ENCODE results near the gene CRACR2A. TPM values are rescaled to one million over a fixed set of nuclear protein-coding genes. Genes with fewer than 3 reads are reported as not detected.

CRACR2A gene
- total and polyA plus RNA-seq, 9 of the 15 experiments (the other 6 are each of a cell fraction or from before 2014, with no cell fraction given): 2.1 to 15.1 (median 10.4) TPM

DNA sequence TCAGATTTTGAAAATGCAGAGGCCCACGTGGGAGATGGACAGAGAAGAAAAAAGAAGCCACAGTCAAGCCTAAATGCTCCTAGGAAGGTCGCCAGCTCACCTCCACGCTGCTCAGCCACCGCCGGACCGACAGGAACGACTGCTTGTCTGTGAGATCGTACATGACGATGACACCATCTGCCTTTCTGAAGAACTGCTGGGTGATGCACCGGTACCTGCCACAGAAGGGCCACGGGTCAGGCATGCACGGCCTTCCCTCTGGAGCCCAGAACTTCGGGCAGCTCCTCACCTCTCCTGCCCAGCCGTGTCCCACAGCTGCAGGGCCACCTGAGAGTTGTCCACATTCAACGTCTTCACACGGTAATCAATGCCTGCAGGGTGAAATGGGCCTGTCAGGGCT, 125.6 kb downstream of the CRACR2A start:
- H2AFZ ChIP-seq (ENCODE audit: low read depth, low read length): no peak overlapping the region
- WGBS (ENCODE audit: insufficient coverage, low coverage, missing lambda C conversion rate): 97% methylated on average over 6 of the region's 16 CpGs
- no peak for DNase-seq (ENCODE audit: extremely low read depth in 1 of 4, low spot score in 3 of 4)
- no peak for FAIRE-seq
- no peaks in the 10 kb centered on the region for H3K79me2 ChIP-seq (ENCODE audit: control insufficient read depth, insufficient read depth, low read length)
- H3K4me3 ChIP-seq: no peak overlapping the region
- H3K36me3 ChIP-seq (ENCODE audit: control insufficient read depth, insufficient read depth, low read length): peaks cover 9% of the 10 kb centered on the region; the same call in 1 of the 3 replicates
- no peaks in the 10 kb centered on the region for H3K4me1 ChIP-seq (replicated peaks in 1 of 2; ENCODE audit: control insufficient read depth in 2 of 2, insufficient read depth in 2 of 2, low read length in 2 of 2)
- intact Hi-C loops (cut with micrococcal nuclease) (no loop called here), in situ Hi-C loops (cut with MboI) (no loop called here)
- H3K9me1 ChIP-seq (ENCODE audit: control insufficient read depth, insufficient read depth, low read length): no peaks in the 10 kb centered on the region
- BruUV-seq (replicated peaks): no TSS peak
- no peak for ATAC-seq
- ChIA-PET CTCF (ENCODE audit: low intra/inter-chr PET ratio) (no interaction called here), POLR2A (no interaction called here)
- H3K27me3 ChIP-seq (ENCODE audit: control insufficient read depth in 2 of 2, insufficient read depth in 2 of 2, low read length in 2 of 2): no peaks in the 10 kb centered on the region
- no peaks in the 10 kb centered on the region for H3K9me3 ChIP-seq (replicated peaks; ENCODE audit: control insufficient read depth, insufficient read depth, low read depth, low read length)
- H3K4me2 ChIP-seq (ENCODE audit: insufficient read depth, low read length): no peak overlapping the region
- no peak overlapping the region for H3K27ac ChIP-seq (ENCODE audit: extremely low read depth, low read depth, low read length)
- H4K20me1 ChIP-seq (replicated peaks; ENCODE audit: control insufficient read depth, insufficient read depth, low read length): no peaks in the 10 kb centered on the region
- H3K9ac ChIP-seq (ENCODE audit: insufficient read depth in 1 of 2, low read depth in 2 of 2, low read length in 2 of 2): no peak overlapping the region
- TF ChIP-seq NFXL1 (CRISPR knock-in tag; IDR thresholded peaks at IDR 0.05) (no peak), XRCC4 (IDR thresholded peaks at IDR 0.05; ENCODE audit: extremely low read depth, insufficient read depth, insufficient read length) (no peak), TSC22D4 (tag; IDR thresholded peaks at IDR 0.05) (no peak), NFRKB (IDR thresholded peaks at IDR 0.05; ENCODE audit: low read depth) (no peak), ZNF696 (CRISPR knock-in tag; conservative IDR thresholded peaks at IDR 0.05) (no peak), NR1H2 (CRISPR knock-in tag; IDR thresholded peaks at IDR 0.05) (no peak), ZNF41 (CRISPR knock-in tag; conservative IDR thresholded peaks at IDR 0.05) (no peak), OTX1 (CRISPR knock-in tag; IDR thresholded peaks at IDR 0.05) (no peak), YY1 (IDR thresholded peaks at IDR 0.05; ENCODE audit: borderline replicate concordance in 1 of 3, control insufficient read depth in 1 of 3, extremely low read depth in 1 of 3, insufficient read depth in 3 of 3, insufficient read length in 1 of 3, insufficient replicate concordance in 2 of 3, low read depth in 1 of 3, low read length in 2 of 3) (no peak), ETV6 (IDR thresholded peaks at IDR 0.05; ENCODE audit: borderline replicate concordance in 1 of 2, low read depth in 2 of 2, low read length in 1 of 2) (no peak), ETV6 (CRISPR knock-in tag; IDR thresholded peaks at IDR 0.05; ENCODE audit: borderline replicate concordance) (no peak), SREBF2 (CRISPR knock-in tag; IDR thresholded peaks at IDR 0.05) (no peak)
- TF ChIP-seq, protein P1, sequence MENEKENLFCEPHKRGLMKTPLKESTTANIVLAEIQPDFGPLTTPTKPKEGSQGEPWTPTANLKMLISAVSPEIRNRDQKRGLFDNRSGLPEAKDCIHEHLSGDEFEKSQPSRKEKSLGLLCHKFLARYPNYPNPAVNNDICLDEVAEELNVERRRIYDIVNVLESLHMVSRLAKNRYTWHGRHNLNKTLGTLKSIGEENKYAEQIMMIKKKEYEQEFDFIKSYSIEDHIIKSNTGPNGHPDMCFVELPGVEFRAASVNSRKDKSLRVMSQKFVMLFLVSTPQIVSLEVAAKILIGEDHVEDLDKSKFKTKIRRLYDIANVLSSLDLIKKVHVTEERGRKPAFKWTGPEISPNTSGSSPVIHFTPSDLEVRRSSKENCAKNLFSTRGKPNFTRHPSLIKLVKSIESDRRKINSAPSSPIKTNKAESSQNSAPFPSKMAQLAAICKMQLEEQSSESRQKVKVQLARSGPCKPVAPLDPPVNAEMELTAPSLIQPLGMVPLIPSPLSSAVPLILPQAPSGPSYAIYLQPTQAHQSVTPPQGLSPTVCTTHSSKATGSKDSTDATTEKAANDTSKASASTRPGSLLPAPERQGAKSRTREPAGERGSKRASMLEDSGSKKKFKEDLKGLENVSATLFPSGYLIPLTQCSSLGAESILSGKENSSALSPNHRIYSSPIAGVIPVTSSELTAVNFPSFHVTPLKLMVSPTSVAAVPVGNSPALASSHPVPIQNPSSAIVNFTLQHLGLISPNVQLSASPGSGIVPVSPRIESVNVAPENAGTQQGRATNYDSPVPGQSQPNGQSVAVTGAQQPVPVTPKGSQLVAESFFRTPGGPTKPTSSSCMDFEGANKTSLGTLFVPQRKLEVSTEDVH (IDR thresholded peaks at IDR 0.05; ENCODE audit: low read depth, partially characterized antibody): no peak
- TF ChIP-seq, protein P2, sequence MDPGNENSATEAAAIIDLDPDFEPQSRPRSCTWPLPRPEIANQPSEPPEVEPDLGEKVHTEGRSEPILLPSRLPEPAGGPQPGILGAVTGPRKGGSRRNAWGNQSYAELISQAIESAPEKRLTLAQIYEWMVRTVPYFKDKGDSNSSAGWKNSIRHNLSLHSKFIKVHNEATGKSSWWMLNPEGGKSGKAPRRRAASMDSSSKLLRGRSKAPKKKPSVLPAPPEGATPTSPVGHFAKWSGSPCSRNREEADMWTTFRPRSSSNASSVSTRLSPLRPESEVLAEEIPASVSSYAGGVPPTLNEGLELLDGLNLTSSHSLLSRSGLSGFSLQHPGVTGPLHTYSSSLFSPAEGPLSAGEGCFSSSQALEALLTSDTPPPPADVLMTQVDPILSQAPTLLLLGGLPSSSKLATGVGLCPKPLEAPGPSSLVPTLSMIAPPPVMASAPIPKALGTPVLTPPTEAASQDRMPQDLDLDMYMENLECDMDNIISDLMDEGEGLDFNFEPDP (CRISPR knock-in tag; IDR thresholded peaks at IDR 0.05): no peak
- TF ChIP-seq, protein P3, sequence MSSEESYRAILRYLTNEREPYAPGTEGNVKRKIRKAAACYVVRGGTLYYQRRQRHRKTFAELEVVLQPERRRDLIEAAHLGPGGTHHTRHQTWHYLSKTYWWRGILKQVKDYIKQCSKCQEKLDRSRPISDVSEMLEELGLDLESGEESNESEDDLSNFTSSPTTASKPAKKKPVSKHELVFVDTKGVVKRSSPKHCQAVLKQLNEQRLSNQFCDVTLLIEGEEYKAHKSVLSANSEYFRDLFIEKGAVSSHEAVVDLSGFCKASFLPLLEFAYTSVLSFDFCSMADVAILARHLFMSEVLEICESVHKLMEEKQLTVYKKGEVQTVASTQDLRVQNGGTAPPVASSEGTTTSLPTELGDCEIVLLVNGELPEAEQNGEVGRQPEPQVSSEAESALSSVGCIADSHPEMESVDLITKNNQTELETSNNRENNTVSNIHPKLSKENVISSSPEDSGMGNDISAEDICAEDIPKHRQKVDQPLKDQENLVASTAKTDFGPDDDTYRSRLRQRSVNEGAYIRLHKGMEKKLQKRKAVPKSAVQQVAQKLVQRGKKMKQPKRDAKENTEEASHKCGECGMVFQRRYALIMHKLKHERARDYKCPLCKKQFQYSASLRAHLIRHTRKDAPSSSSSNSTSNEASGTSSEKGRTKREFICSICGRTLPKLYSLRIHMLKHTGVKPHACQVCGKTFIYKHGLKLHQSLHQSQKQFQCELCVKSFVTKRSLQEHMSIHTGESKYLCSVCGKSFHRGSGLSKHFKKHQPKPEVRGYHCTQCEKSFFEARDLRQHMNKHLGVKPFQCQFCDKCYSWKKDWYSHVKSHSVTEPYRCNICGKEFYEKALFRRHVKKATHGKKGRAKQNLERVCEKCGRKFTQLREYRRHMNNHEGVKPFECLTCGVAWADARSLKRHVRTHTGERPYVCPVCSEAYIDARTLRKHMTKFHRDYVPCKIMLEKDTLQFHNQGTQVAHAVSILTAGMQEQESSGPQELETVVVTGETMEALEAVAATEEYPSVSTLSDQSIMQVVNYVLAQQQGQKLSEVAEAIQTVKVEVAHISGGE (CRISPR knock-in tag; IDR thresholded peaks at IDR 0.05): no peak

Measured in K562 (cell line).